DND-41 (cell line): ENCODE results near the gene ZKSCAN4.

Source experiments
- ATAC-seq: fragments of 200-7000 bp; cut with Tn5 transposase; 3 replicates; pipeline ENCODE4 v1.9.1; 2021; ENCODE audit warnings: low read depth; ENCODE audit not compliant: insufficient read depth
- DNase-seq: peaks from one replicate; pipeline ENCODE4 v3.0.0-alpha.2; 2020
- H2AFZ ChIP-seq: 2 replicates; pipeline ENCODE4 v1.6.0; 2012; ENCODE audit warnings: low read depth, low read length
- H3K27ac ChIP-seq: 2 replicates; pipeline ENCODE4 v1.5.1; 2012; ENCODE audit warnings: low read length, inconsistent platforms
- H3K27me3 ChIP-seq: fragments of 200-600 bp; sonication (generic); 2 replicates; pipeline ENCODE4 v1.6.0; 2012; ENCODE audit warnings: low read length, mild to moderate bottlenecking, inconsistent platforms; ENCODE audit not compliant: insufficient read depth, poor library complexity
- H3K36me3 ChIP-seq: 2 replicates; pipeline ENCODE4 v1.5.1; 2012; ENCODE audit warnings: low read length, inconsistent platforms; ENCODE audit not compliant: insufficient read depth
- H3K4me1 ChIP-seq: 2 replicates; pipeline ENCODE4 v1.5.1; 2012; ENCODE audit warnings: mild to moderate bottlenecking, low read length; ENCODE audit not compliant: insufficient read depth
- H3K4me2 ChIP-seq: 2 replicates; pipeline ENCODE4 v1.6.0; 2012; ENCODE audit warnings: mild to moderate bottlenecking, moderate library complexity, low read length, inconsistent platforms; ENCODE audit not compliant: insufficient read depth
- H3K4me3 ChIP-seq, 2 experiments: fragments of 200-600 bp in 1 of 2; shearing (Covaris generic) in 1 of 2; 2 replicates each; pipeline ENCODE4 v1.5.1; 2012 to 2016; ENCODE audit warnings: inconsistent platforms in 2 of 2, low read length in 2 of 2, mild to moderate bottlenecking in 2 of 2, low read depth in 1 of 2, moderate library complexity in 1 of 2
- H3K79me2 ChIP-seq: 2 replicates; pipeline ENCODE4 v1.6.0; 2012; ENCODE audit warnings: low read length, inconsistent platforms; ENCODE audit not compliant: insufficient read depth
- H3K9ac ChIP-seq: 2 replicates; pipeline ENCODE4 v1.6.0; 2012; ENCODE audit warnings: low read depth, mild to moderate bottlenecking, inconsistent platforms, low read length, moderate library complexity
- H3K9me3 ChIP-seq: 2 replicates; pipeline ENCODE4 v1.5.1; 2012; ENCODE audit warnings: low read length, moderate library complexity, mild to moderate bottlenecking, inconsistent platforms; ENCODE audit not compliant: insufficient read depth, severe bottlenecking
- H4K20me1 ChIP-seq: 2 replicates; pipeline ENCODE4 v1.6.0; 2012; ENCODE audit warnings: low read length; ENCODE audit not compliant: insufficient read depth
- CTCF ChIP-seq: IDR thresholded peaks from 2 replicates; pipeline ENCODE4 v1.5.1; 2012; ENCODE audit warnings: borderline replicate concordance, low read length, moderate library complexity, mild to moderate bottlenecking; ENCODE audit not compliant: poor library complexity, severe bottlenecking; ENCODE audit errors: extremely low read depth
- EZH2 ChIP-seq: IDR thresholded peaks from 3 replicates; pipeline ENCODE4 v1.6.1; 2012; ENCODE audit warnings: borderline replicate concordance, low read depth, mild to moderate bottlenecking, moderate library complexity, low read length, inconsistent platforms; ENCODE audit not compliant: severe bottlenecking

Gene ZKSCAN4

GRCh38 chr6:28226460-28226859 lies 25.6 kb downstream of the ZKSCAN4 start:
- ATAC-seq: no peak
- H3K27me3 ChIP-seq: peaks cover 28% of the 10 kb centered on the region
- DNase-seq: no peak
- no peak overlapping the region for H3K4me3 ChIP-seq
- H3K4me1 ChIP-seq: peaks cover 8% of the 10 kb centered on the region
- H4K20me1 ChIP-seq: no peaks in the 10 kb centered on the region
- no peak overlapping the region for H3K9ac ChIP-seq
- H2AFZ ChIP-seq: no peak overlapping the region
- TF ChIP-seq CTCF (no peak), EZH2 (no peak)
- no peaks in the 10 kb centered on the region for H3K79me2 ChIP-seq
- no peak overlapping the region for H3K27ac ChIP-seq
- no peaks in the 10 kb centered on the region for H3K36me3 ChIP-seq
- no peak overlapping the region for H3K4me2 ChIP-seq
- no peaks in the 10 kb centered on the region for H3K9me3 ChIP-seq

- no peak within 1 kb of the TSS for H3K9ac ChIP-seq
- no peaks in the 10 kb centered on the region for H3K36me3 ChIP-seq
- no peaks in the 10 kb centered on the region for H3K79me2 ChIP-seq
- H4K20me1 ChIP-seq: no peaks in the 10 kb centered on the region
- DNase-seq (no peak), ATAC-seq (no peak)
- no peak within 1 kb of the TSS for H2AFZ ChIP-seq
- no peak within 1 kb of the TSS for H3K4me2 ChIP-seq
- no peak for TF ChIP-seq EZH2
- no peak for TF ChIP-seq CTCF
- peaks cover 30% of the 10 kb centered on the region for H3K27me3 ChIP-seq
- no peak within 1 kb of the TSS for H3K27ac ChIP-seq
- peaks cover 8% of the 10 kb centered on the region for H3K4me1 ChIP-seq
- H3K9me3 ChIP-seq: no peaks in the 10 kb centered on the region
- H3K4me3 ChIP-seq: no peak within 1 kb of the TSS
These were observed 26.8 kb downstream of the ZKSCAN4 start, which contains the start of gene ZSCAN9 for GRCh38 chr6:28225056-28225834. ZSCAN9 (plus strand) TSS chr6:28225275; CDS start chr6:28227085, 1,810 bp downstream.

GRCh38 chr6:28224131-28225055 lies 27.7 kb downstream of the ZKSCAN4 start:
- H3K4me2 ChIP-seq: no peak overlapping the region
- peaks cover 30% of the 10 kb centered on the region for H3K27me3 ChIP-seq
- DNase-seq (no peak), ATAC-seq (no peak)
- H3K79me2 ChIP-seq: no peaks in the 10 kb centered on the region
- H3K4me3 ChIP-seq: no peak overlapping the region
- no peak overlapping the region for H2AFZ ChIP-seq
- no peak overlapping the region for H3K9ac ChIP-seq
- H3K36me3 ChIP-seq: no peaks in the 10 kb centered on the region
- no peaks in the 10 kb centered on the region for H3K9me3 ChIP-seq
- TF ChIP-seq EZH2 (no peak), CTCF (no peak)
- H3K4me1 ChIP-seq: peaks cover 8% of the 10 kb centered on the region
- no peak overlapping the region for H3K27ac ChIP-seq
- no peaks in the 10 kb centered on the region for H4K20me1 ChIP-seq
